Muscle layer of duodenum (tissue), 2 donors: ENCODE results near the gene SQSTM1.

Source experiments
- H3K27ac ChIP-seq: one replicate; pipeline ENCODE4 v1.7.0; 2013; ENCODE audit warnings: mild to moderate bottlenecking, low read length
- H3K27me3 ChIP-seq: one replicate; pipeline ENCODE4 v1.7.0; 2013; ENCODE audit warnings: low read depth, mild to moderate bottlenecking, control low read depth, low read length
- H3K36me3 ChIP-seq, 2 donors: one replicate each; pipeline ENCODE4 v1.7.0; 2013; ENCODE audit warnings: low read length in 2 of 2, control low read depth in 1 of 2, mild to moderate bottlenecking in 1 of 2; ENCODE audit not compliant: insufficient read depth in 2 of 2, control insufficient read depth in 1 of 2
- H3K4me1 ChIP-seq, 2 donors: one replicate each; pipeline ENCODE4 v1.7.0; 2013; ENCODE audit warnings: low read length in 2 of 2, mild to moderate bottlenecking in 2 of 2, control low read depth in 1 of 2, moderate library complexity in 1 of 2; ENCODE audit not compliant: insufficient read depth in 2 of 2, control insufficient read depth in 1 of 2
- H3K4me3 ChIP-seq, 2 donors: one replicate each; pipeline ENCODE4 v1.7.0; 2013; ENCODE audit warnings: low read length in 2 of 2, low read depth in 1 of 2, mild to moderate bottlenecking in 1 of 2
- H3K9me3 ChIP-seq, 2 donors: one replicate each; pipeline ENCODE4 v1.7.0; 2013; ENCODE audit warnings: low read length in 2 of 2, control low read depth in 1 of 2, mild to moderate bottlenecking in 1 of 2; ENCODE audit not compliant: control insufficient read depth in 1 of 2
- donor health status: healthy.

The SQSTM1 gene

GRCh38 chr5:179820483-179821297, at the start of gene SQSTM1:
Gene SQSTM1 (plus strand): TSS chr5:179820905. CDS start chr5:179820937, 32 bp downstream.
- no peaks in the 10 kb centered on the region for H3K27me3 ChIP-seq
- no peaks in the 10 kb centered on the region for H3K9me3 ChIP-seq
- peaks cover 22 to 74% of the 10 kb centered on the region in 2 donors for H3K4me1 ChIP-seq
- H3K27ac ChIP-seq: peak within 1 kb of the TSS; percentile 97
- H3K36me3 ChIP-seq: peaks cover 32 to 62% of the 10 kb centered on the region in 2 donors
- H3K4me3 ChIP-seq: peak within 1 kb of the TSS; percentile 58 to 91

GRCh38 chr5:179771311-179771895, 49.3 kb upstream of the SQSTM1 start:
- Histone ChIP-seq H3K4me1 (peaks cover 1 to 8% of the 10 kb centered on the region in 2 donors), H3K27ac (no peak overlapping the region), H3K4me3 (no peak overlapping the region), H3K36me3 (peaks cover 65 to 67% of the 10 kb centered on the region in 2 donors), H3K27me3 (no peaks in the 10 kb centered on the region), H3K9me3 (no peaks in the 10 kb centered on the region)

- H3K36me3 ChIP-seq: peaks cover 67 to 69% of the 10 kb centered on the region in 2 donors
- H3K27ac ChIP-seq: no peak overlapping the region
- no peaks in the 10 kb centered on the region for H3K4me1 ChIP-seq
- H3K27me3 ChIP-seq: no peaks in the 10 kb centered on the region
- no peaks in the 10 kb centered on the region for H3K9me3 ChIP-seq
- H3K4me3 ChIP-seq: no peak overlapping the region
These were observed 48.4 kb upstream of the SQSTM1 start for GRCh38 chr5:179772351-179772750.

- no peaks in the 10 kb centered on the region for H3K9me3 ChIP-seq
- peaks cover 69 to 76% of the 10 kb centered on the region in 2 donors for H3K36me3 ChIP-seq
- H3K27ac ChIP-seq: no peak overlapping the region
- no peaks in the 10 kb centered on the region for H3K27me3 ChIP-seq
- H3K4me1 ChIP-seq: no peaks in the 10 kb centered on the region
- H3K4me3 ChIP-seq: no peak overlapping the region
These were observed 47.0 kb upstream of the SQSTM1 start for GRCh38 chr5:179773686-179774040.

- Histone ChIP-seq H3K9me3 (no peaks in the 10 kb centered on the region), H3K27ac (no peak overlapping the region), H3K36me3 (peaks cover 61 to 68% of the 10 kb centered on the region in 2 donors), H3K4me3 (no peak overlapping the region), H3K4me1 (no peaks in the 10 kb centered on the region), H3K27me3 (no peaks in the 10 kb centered on the region)
These were observed 46.3 kb upstream of the SQSTM1 start for GRCh38 chr5:179774442-179774841.

- Histone ChIP-seq H3K9me3 (no peaks in the 10 kb centered on the region), H3K4me1 (no peaks in the 10 kb centered on the region), H3K4me3 (no peak overlapping the region), H3K36me3 (peaks cover 44 to 66% of the 10 kb centered on the region in 2 donors), H3K27ac (no peak overlapping the region), H3K27me3 (no peaks in the 10 kb centered on the region)
These were observed 44.2 kb upstream of the SQSTM1 start for GRCh38 chr5:179776411-179776938.

GRCh38 chr5:179777456-179777855, 43.2 kb upstream of the SQSTM1 start:
- Histone ChIP-seq H3K27me3 (no peaks in the 10 kb centered on the region), H3K36me3 (peaks cover 35 to 59% of the 10 kb centered on the region in 2 donors), H3K4me3 (no peak overlapping the region), H3K9me3 (no peaks in the 10 kb centered on the region), H3K27ac (no peak overlapping the region), H3K4me1 (peaks cover 0 to 8% of the 10 kb centered on the region in 2 donors)

GRCh38 chr5:179777909-179778308, 42.8 kb upstream of the SQSTM1 start:
- Histone ChIP-seq H3K36me3 (peaks cover 33 to 55% of the 10 kb centered on the region in 2 donors), H3K4me3 (no peak overlapping the region), H3K4me1 (peaks cover 0 to 10% of the 10 kb centered on the region in 2 donors), H3K9me3 (no peaks in the 10 kb centered on the region), H3K27me3 (no peaks in the 10 kb centered on the region), H3K27ac (no peak overlapping the region)

- H3K27me3 ChIP-seq: no peaks in the 10 kb centered on the region
These were observed 42.1 kb upstream of the SQSTM1 start for GRCh38 chr5:179778591-179778990.

GRCh38 chr5:179779826-179780225, 40.9 kb upstream of the SQSTM1 start:
- Histone ChIP-seq H3K27ac (no peak overlapping the region), H3K36me3 (peaks cover 17 to 38% of the 10 kb centered on the region in 2 donors), H3K27me3 (no peaks in the 10 kb centered on the region), H3K4me3 (no peak overlapping the region), H3K4me1 (peaks cover 0 to 10% of the 10 kb centered on the region in 2 donors), H3K9me3 (no peaks in the 10 kb centered on the region)

More at GRCh38 chr5:179778591-179778990, 42.1 kb upstream of the SQSTM1 start:
- H3K27ac ChIP-seq: no peak overlapping the region
- peaks cover 29 to 49% of the 10 kb centered on the region in 2 donors for H3K36me3 ChIP-seq
- no peak overlapping the region for H3K4me3 ChIP-seq
- peaks cover 0 to 10% of the 10 kb centered on the region in 2 donors for H3K4me1 ChIP-seq
- no peaks in the 10 kb centered on the region for H3K9me3 ChIP-seq

GRCh38 chr5:179780362-179780761, 40.3 kb upstream of the SQSTM1 start:
- Histone ChIP-seq H3K9me3 (no peaks in the 10 kb centered on the region), H3K4me1 (peaks cover 0 to 10% of the 10 kb centered on the region in 2 donors), H3K27ac (no peak overlapping the region), H3K4me3 (no peak overlapping the region), H3K36me3 (peaks cover 15 to 36% of the 10 kb centered on the region in 2 donors), H3K27me3 (no peaks in the 10 kb centered on the region)
